HG03354 (cell line): ENCODE measurements around the gene RPL18A.
"Not testable (repeated sequence)": the region's sequence is repeated elsewhere in the genome, so short reads cannot be mapped to it uniquely, and the experiment has no call there.

Source experiments
- ATAC-seq: cut with Tn5 transposase; IDR thresholded peaks from one replicate; pipeline ENCODE4 v1.9.1; 2021; ENCODE audit warnings: mild to moderate bottlenecking; ENCODE audit not compliant: unreplicated experiment, poor library complexity, severe bottlenecking

Gene RPL18A

GRCh38 chr19:17865364-17866311, 5.9 kb downstream of the RPL18A start:
- no peak for ATAC-seq

DNA sequence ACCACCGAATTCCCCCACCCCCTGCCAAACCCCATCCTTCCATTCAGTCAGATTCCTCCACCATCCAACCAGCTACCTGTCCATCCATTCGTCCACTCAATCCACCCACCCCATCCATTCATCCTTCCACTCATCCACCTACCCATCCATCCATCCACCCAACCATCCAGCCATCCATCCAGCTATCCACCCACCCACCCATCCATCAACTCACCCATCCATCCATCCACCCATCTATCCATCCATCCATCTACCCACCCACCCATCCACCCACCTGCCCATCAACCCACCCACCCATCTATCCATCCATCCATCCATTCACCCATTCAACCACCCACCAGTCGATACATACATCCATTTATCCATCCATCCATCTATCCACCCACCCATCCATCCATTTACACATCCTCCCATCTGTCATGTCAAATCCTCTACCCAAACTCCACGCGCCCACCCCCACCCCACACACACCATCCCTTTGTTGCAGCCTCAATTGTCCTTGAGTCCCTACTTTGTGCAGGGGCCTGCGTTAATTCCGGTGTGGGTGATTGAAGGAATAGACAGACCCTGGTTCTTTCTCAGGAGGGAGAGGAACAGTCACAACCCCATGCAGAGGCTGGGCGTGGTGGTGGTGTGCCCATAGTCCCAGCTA, 6.7 kb downstream of the RPL18A start:
- ATAC-seq: no peak

DNA sequence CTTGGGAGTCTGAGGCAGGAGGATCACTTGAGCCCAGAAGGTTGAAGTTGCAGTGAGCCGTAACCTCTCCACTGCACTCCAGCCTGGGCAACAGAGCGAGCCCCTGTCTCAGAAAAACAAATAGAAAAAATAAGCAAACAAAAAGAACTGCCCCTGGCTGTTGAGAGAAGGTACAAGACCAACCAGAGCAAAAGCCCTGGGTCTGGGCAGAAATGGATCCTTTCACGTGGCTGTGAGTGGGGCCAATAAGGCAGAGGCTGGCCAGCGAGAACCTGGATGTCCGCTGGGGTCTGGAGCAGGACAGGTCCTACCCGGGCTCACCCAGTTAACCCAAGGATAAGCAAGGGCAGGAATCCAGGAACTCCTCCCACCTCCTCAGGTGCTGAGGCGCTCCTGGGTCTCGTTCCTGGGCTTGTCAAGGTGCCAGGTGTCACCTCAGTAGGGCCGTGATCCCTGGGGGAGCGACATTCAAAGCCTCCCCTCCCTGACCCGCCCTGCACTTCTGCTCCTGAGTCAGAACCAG, 7.3 kb downstream of the RPL18A start:
- no peak for ATAC-seq

- no peak for ATAC-seq
Measured at GRCh38 chr19:17868669-17869068, 9.0 kb downstream of the RPL18A start.

- no peak for ATAC-seq
Measured at GRCh38 chr19:17869114-17869608, 9.5 kb downstream of the RPL18A start.

- no peak for ATAC-seq
Measured at GRCh38 chr19:17871032-17871877, 11.5 kb downstream of the RPL18A start.

- no peak for ATAC-seq
Measured at GRCh38 chr19:17871878-17872250, 12.2 kb downstream of the RPL18A start, which contains the start of gene SLC5A5. Gene SLC5A5 (plus strand): TSS chr19:17871945. CDS start chr19:17872320, 375 bp downstream.

GRCh38 chr19:17872251-17873001, 12.7 kb downstream of the RPL18A start:
- no peak for ATAC-seq

DNA sequence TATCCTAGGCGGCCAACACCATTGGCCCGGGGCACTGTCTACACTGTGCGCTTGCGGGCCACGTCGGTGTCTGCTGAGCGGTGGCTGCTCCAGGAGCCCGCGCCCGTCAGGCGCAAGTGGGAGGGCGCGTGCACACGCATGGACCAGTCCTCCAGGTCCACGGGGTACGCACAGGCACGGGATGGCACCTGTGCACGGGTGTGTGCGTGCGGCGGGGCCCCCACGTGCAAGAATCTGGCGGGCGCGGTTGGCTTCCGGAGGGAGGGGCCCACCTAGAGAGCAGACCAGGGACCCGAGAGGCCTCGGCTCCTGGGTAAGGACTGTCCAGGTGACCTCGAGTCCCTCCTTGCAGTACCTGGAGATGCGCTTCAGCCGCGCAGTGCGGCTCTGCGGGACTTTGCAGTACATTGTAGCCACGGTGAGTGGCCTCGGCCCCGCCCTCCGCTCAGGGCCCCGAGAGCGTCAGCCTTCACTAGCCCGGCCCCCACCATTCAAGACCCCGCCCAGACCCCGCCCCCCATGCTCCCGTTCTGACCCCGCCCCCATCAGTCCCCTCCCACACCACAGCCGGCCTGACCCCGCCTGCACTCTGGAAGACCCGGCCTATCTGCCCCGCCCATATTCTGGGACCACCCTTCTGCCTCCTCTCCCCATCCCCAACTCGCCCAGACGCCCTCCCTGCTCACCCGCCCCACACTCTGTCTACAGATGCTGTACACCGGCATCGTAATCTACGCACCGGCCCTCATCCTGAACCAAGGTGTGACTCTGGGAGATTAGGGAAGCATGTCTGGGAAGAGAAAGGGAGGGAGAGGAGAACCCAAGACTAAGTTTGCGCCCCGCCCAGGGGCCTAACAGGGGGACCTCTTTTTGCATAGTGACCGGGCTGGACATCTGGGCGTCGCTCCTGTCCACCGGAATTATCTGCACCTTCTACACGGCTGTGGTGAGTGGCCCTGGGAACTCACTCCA, 14.4 kb downstream of the RPL18A start:
- no peak for ATAC-seq

GRCh38 chr19:17874758-17875135, 15.0 kb downstream of the RPL18A start:
- no peak for ATAC-seq

GRCh38 chr19:17877696-17878095, 18.0 kb downstream of the RPL18A start:
- no peak for ATAC-seq

GRCh38 chr19:17879466-17879865, 19.8 kb downstream of the RPL18A start:
- ATAC-seq: no peak

- ATAC-seq: no peak
Measured at GRCh38 chr19:17881701-17882100, 22.0 kb downstream of the RPL18A start.

GRCh38 chr19:17883627-17884410, 24.1 kb downstream of the RPL18A start:
- ATAC-seq: no peak

- no peak for ATAC-seq
Measured at GRCh38 chr19:17886515-17886914, 26.8 kb downstream of the RPL18A start.

DNA sequence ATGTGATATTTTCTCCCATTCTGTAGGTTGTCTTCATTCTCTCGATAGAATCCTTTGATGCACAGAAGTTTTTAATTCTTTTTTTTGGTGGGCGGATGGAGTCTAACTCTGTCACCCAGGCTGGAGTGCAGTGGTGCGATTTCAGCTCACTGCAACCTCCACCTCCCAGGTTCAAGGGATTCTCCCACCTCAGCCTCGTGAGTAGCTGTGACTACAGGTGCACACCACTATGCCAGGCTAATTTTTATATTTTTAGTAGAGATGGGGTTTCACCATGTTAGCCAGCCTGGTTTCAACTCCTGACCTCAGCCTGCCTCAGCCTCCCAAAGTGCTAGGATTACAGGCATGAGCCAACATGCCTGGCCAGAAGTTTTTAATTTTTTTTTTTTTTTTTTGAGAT, 27.5 kb downstream of the RPL18A start:
- ATAC-seq: not testable (repeated sequence)

DNA sequence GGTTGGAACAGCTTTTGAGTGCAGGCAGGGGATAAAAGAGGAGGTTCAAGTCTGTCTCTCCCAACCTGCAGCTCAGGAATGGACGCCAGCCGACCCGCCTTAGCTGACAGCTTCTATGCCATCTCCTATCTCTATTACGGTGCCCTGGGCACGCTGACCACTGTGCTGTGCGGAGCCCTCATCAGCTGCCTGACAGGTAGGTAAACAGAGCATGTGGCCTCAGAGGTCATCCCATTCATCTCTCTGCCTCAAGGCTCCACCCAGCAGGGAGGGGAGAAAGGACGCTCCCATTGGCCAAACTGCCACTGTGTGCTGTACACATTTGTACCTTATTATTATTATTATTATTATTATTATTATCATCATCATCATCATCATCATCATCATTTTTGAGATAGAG, 28.6 kb downstream of the RPL18A start:
- ATAC-seq: no peak
